ENCODE measurements around the gene IGSF21. TPM values are rescaled to one million over a fixed set of nuclear protein-coding genes. Genes with fewer than 3 reads are reported as not detected.

Gene IGSF21
- total and polyA plus RNA-seq, 4 donors = 0.31 to 1.5 (median 0.88) TPM

DNA sequence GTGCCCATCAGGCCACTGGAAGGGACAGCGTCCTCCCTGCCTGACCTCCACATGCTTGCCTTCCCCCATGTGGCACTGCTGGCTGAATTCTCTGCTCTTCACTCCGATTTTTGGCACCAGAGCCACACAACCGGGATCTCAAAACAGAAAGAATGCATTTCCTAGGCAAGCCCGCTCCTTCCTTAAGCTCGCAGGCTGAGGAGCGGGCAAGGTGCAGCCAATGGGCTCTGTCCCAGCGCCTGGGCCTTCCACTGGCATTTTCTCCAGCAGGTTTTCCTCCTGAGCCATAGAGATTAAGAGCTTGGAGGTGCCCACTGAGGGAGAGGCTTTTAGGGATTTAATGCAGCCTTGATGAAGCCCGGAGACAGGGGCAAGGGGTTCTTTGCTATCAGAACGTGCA is 158.0 kb downstream of the IGSF21 start:
- DNase-seq (ENCODE audit: low spot score) = no peak
- Histone ChIP-seq H3K9ac (ENCODE audit: low read depth in 1 of 2, low read length in 2 of 2) (no peak overlapping the region), H3K27me3 (ENCODE audit: control insufficient read depth in 4 of 4, insufficient read depth in 4 of 4, low read length in 3 of 4) (no peaks in the 10 kb centered on the region), H3K4me1 (ENCODE audit: control insufficient read depth in 4 of 4, insufficient read depth in 4 of 4, low read length in 3 of 4) (no peaks in the 10 kb centered on the region), H3K27ac (ENCODE audit: low read depth in 1 of 2, low read length in 2 of 2) (no peak overlapping the region), H3K36me3 (ENCODE audit: control insufficient read depth in 4 of 4, insufficient read depth in 3 of 4, low read depth in 1 of 4, low read length in 3 of 4) (no peaks in the 10 kb centered on the region), H3K4me3 (ENCODE audit: low read depth in 1 of 3, low read length in 3 of 3) (no peak overlapping the region), H3K9me3 (ENCODE audit: control insufficient read depth in 4 of 4, low read length in 3 of 4) (no peaks in the 10 kb centered on the region)
- WGBS = 81% methylated on average over 9 of the region's 9 CpGs
- no peak for TF ChIP-seq SP1 (IDR thresholded peaks at IDR 0.05)
- no peak for TF ChIP-seq ATF3 (IDR thresholded peaks at IDR 0.05)
- TF ChIP-seq, protein P1, sequence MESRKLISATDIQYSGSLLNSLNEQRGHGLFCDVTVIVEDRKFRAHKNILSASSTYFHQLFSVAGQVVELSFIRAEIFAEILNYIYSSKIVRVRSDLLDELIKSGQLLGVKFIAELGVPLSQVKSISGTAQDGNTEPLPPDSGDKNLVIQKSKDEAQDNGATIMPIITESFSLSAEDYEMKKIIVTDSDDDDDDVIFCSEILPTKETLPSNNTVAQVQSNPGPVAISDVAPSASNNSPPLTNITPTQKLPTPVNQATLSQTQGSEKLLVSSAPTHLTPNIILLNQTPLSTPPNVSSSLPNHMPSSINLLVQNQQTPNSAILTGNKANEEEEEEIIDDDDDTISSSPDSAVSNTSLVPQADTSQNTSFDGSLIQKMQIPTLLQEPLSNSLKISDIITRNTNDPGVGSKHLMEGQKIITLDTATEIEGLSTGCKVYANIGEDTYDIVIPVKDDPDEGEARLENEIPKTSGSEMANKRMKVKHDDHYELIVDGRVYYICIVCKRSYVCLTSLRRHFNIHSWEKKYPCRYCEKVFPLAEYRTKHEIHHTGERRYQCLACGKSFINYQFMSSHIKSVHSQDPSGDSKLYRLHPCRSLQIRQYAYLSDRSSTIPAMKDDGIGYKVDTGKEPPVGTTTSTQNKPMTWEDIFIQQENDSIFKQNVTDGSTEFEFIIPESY (IDR thresholded peaks at IDR 0.05) = no peak
- no peak for TF ChIP-seq HNF4G (IDR thresholded peaks at IDR 0.05)
- TF ChIP-seq HNF4A (conservative IDR thresholded peaks at IDR 0.05) = no peak
- TF ChIP-seq YY1 (IDR thresholded peaks at IDR 0.05) = no peak
- no peak for TF ChIP-seq REST (IDR thresholded peaks at IDR 0.05)
- TF ChIP-seq FOXA2 (IDR thresholded peaks at IDR 0.05) = no peak
- TF ChIP-seq JUND (IDR thresholded peaks at IDR 0.05) = no peak
- TF ChIP-seq CTCF (IDR thresholded peaks at IDR 0.05; ENCODE audit: low read depth, low read length, missing input control) = no peak
- no peak for TF ChIP-seq GABPA (IDR thresholded peaks at IDR 0.05 in 1 of 2, conservative IDR thresholded peaks at IDR 0.05 in 1 of 2)
- no peak for TF ChIP-seq RXRA (IDR thresholded peaks at IDR 0.05)

GRCh38 chr1:18266391-18266790 is 158.8 kb downstream of the IGSF21 start:
- H3K27ac ChIP-seq (ENCODE audit: low read depth in 1 of 2, low read length in 2 of 2) = no peak overlapping the region
- no peaks in the 10 kb centered on the region for H3K36me3 ChIP-seq (ENCODE audit: control insufficient read depth in 4 of 4, insufficient read depth in 3 of 4, low read depth in 1 of 4, low read length in 3 of 4)
- WGBS = 65% methylated on average over 2 of the region's 2 CpGs
- H3K9me3 ChIP-seq (ENCODE audit: control insufficient read depth in 4 of 4, low read length in 3 of 4) = no peaks in the 10 kb centered on the region
- H3K4me3 ChIP-seq (ENCODE audit: low read depth in 1 of 3, low read length in 3 of 3) = no peak overlapping the region
- no peaks in the 10 kb centered on the region for H3K4me1 ChIP-seq (ENCODE audit: control insufficient read depth in 4 of 4, insufficient read depth in 4 of 4, low read length in 3 of 4)
- no peak overlapping the region for H3K9ac ChIP-seq (ENCODE audit: low read depth in 1 of 2, low read length in 2 of 2)
- no peaks in the 10 kb centered on the region for H3K27me3 ChIP-seq (ENCODE audit: control insufficient read depth in 4 of 4, insufficient read depth in 4 of 4, low read length in 3 of 4)
- TF ChIP-seq ATF3 (IDR thresholded peaks at IDR 0.05) (no peak), RAD21 (IDR thresholded peaks at IDR 0.05) (no peak), RXRA (IDR thresholded peaks at IDR 0.05) (peak in 1 of 2 donors; percentile 18), EGR1 (IDR thresholded peaks at IDR 0.05; ENCODE audit: low read depth in 2 of 2) (no peak), YY1 (IDR thresholded peaks at IDR 0.05) (no peak), SP1 (IDR thresholded peaks at IDR 0.05) (no peak)
- TF ChIP-seq, protein P2, sequence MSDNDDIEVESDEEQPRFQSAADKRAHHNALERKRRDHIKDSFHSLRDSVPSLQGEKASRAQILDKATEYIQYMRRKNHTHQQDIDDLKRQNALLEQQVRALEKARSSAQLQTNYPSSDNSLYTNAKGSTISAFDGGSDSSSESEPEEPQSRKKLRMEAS (IDR thresholded peaks at IDR 0.05) = no peak
- TF ChIP-seq, protein P1 (IDR thresholded peaks at IDR 0.05) = no peak
- no peak for DNase-seq (ENCODE audit: low spot score)

Measured in liver (tissue), 9 donors.